Neural crest cell (in vitro differentiated cells): Measurements from ENCODE around the gene AMMECR1. TPM values are rescaled to one million over a fixed set of nuclear protein-coding genes. Genes with fewer than 3 reads are reported as not detected.

Experiments
- DNase-seq: peaks from one replicate; pipeline ENCODE4 v3.0.0; 2021; ENCODE audit warnings: low read depth, mixed read lengths, low spot score
- H3K27ac Mint-ChIP-seq: one replicate; pipeline ENCODE4 v1.8.0; 2021; ENCODE audit warnings: mild to moderate bottlenecking, mixed read lengths; ENCODE audit not compliant: unreplicated experiment
- H3K27me3 Mint-ChIP-seq: 2 replicates; pipeline ENCODE4 v1.8.0; 2021; ENCODE audit warnings: low read depth, mild to moderate bottlenecking, mixed read lengths
- H3K36me3 Mint-ChIP-seq: 2 replicates; pipeline ENCODE4 v1.8.0; 2021; ENCODE audit warnings: low read depth, mild to moderate bottlenecking, mixed read lengths
- H3K4me1 Mint-ChIP-seq: 2 replicates; pipeline ENCODE4 v1.8.0; 2021; ENCODE audit warnings: mixed read lengths
- H3K4me3 Mint-ChIP-seq: one replicate; pipeline ENCODE4 v1.8.0; 2021; ENCODE audit warnings: mild to moderate bottlenecking, mixed read lengths
- H3K9me3 Mint-ChIP-seq: 2 replicates; pipeline ENCODE4 v1.8.0; 2021; ENCODE audit warnings: mixed read lengths
- total RNA-seq: library from RNA; stranded (reverse); gene quantifications from 2 replicates; pipeline ENCODE4 v1.2.1, GENCODE V29; 2021
- TF ChIP-seq, protein P1 (sequence below): fragments of 200-600 bp; sonication (generic); conservative IDR thresholded peaks from 2 replicates; pipeline ENCODE4 v1.5.0; 2021; ENCODE audit warnings: antibody characterized with exemption, mild to moderate bottlenecking

Gene AMMECR1
- total RNA-seq, 1 donor from 2014 or later = 20.4 TPM

DNA sequence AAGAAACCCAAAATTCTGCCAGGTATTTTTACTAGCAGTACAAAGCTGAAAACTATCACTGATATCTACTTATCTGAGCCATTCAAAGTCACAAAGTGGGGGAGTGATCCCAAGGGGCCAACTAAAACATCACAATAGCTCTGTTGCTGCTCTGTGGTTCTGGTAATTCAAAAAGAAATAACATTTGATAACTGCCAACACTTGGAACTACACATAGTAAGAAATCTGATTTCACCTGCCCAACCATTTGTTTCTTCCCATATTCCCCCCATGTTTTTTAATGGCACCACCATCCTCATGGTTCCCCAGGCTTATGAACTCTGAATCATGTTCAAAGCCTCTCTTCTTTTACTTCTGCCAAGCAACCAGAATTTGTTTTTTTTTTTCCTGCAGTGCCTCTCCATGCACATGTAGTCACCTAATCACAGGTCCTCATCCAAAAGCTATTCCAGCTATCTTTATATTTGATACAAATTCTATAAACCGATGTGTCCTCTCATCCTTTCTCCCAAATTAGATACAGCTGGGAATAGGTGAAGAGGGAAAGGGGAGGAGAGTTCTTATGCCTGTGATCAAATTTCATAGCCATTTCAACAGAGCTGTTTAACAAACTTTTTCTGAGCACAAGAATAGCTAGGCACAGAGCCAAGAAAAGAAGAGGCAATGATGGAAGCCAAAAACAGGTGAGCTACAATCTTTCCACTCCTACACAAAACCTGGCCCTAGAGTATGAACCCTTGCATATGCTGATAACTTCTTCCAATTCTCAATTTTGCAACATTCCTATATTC, 7.7 kb downstream of the AMMECR1 start:
- Mint-ChIP-seq H3K4me1 (peaks cover 36% of the 10 kb centered on the region), H3K9me3 (no peaks in the 10 kb centered on the region), H3K27ac (no peak overlapping the region), H3K27me3 (no peaks in the 10 kb centered on the region), H3K4me3 (no peak overlapping the region), H3K36me3 (no peaks in the 10 kb centered on the region)
- TF ChIP-seq, protein P1, sequence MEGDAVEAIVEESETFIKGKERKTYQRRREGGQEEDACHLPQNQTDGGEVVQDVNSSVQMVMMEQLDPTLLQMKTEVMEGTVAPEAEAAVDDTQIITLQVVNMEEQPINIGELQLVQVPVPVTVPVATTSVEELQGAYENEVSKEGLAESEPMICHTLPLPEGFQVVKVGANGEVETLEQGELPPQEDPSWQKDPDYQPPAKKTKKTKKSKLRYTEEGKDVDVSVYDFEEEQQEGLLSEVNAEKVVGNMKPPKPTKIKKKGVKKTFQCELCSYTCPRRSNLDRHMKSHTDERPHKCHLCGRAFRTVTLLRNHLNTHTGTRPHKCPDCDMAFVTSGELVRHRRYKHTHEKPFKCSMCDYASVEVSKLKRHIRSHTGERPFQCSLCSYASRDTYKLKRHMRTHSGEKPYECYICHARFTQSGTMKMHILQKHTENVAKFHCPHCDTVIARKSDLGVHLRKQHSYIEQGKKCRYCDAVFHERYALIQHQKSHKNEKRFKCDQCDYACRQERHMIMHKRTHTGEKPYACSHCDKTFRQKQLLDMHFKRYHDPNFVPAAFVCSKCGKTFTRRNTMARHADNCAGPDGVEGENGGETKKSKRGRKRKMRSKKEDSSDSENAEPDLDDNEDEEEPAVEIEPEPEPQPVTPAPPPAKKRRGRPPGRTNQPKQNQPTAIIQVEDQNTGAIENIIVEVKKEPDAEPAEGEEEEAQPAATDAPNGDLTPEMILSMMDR = no peak
- no peak for DNase-seq

DNA sequence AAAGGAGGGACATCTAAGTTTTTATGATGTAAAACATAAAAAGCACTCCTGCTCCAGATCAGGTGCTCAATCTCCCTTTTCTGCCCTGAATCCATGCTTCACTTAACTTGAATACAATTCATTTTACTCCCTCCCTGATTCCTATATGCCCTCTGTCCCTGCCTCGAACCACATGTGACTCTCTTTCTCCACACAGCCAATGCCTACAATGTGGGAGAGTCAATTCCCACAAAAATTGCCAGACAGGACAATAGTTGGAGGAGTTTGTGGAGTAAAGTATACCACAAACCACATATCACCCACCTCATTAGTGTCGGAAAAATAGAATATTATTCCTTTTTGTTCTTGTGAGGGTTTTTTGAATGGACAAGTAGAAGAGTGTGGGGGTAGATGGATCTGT, 9.7 kb downstream of the AMMECR1 start:
- H3K27ac Mint-ChIP-seq = no peak overlapping the region
- no peaks in the 10 kb centered on the region for H3K27me3 Mint-ChIP-seq
- TF ChIP-seq, protein P1 = no peak
- H3K4me3 Mint-ChIP-seq = no peak overlapping the region
- H3K4me1 Mint-ChIP-seq = peaks cover 34% of the 10 kb centered on the region
- no peaks in the 10 kb centered on the region for H3K36me3 Mint-ChIP-seq
- H3K9me3 Mint-ChIP-seq = no peaks in the 10 kb centered on the region
- DNase-seq = no peak

DNA sequence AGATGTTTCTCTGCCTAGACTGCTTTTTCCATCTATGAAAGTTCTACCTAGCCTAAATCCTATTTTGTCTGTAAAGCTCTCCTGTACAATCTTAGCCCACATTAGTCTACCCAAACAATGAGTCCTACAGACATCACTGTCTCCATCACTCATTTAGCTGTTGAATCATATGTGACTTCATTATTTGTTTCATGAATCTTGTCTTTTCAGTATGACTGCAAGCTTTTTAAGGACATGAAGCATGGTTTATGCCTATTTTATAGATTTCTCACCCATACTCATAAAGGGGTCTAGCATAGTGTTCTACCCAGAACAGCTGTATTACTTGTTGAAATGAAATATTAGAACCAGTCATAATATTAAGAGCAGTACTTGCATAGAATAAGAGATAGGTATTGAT, 13.0 kb downstream of the AMMECR1 start:
- no peaks in the 10 kb centered on the region for H3K27me3 Mint-ChIP-seq
- TF ChIP-seq, protein P1 = no peak
- peaks cover 18% of the 10 kb centered on the region for H3K4me1 Mint-ChIP-seq
- H3K27ac Mint-ChIP-seq = no peak overlapping the region
- peaks cover 11% of the 10 kb centered on the region for H3K36me3 Mint-ChIP-seq
- no peak overlapping the region for H3K4me3 Mint-ChIP-seq
- H3K9me3 Mint-ChIP-seq = peaks cover 12% of the 10 kb centered on the region
- DNase-seq = no peak

DNA sequence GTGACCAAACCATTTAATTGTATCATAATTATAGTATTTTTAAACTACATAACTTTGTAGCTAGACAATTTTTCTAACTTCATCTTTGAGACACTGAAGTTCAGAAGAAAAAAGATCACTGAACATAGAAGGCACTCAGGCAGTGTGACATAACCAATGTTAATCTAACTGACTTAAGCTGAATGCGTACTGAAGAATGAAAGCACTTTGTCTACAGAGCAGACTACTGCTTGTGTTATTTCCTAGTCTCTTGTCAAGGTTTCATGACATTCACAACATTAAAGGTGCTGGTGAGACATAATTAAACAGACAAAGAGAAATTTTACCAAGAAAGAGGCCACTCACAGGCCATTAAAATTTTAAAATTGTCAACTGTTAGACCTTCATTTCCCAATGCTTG, 13.5 kb downstream of the AMMECR1 start:
- Mint-ChIP-seq H3K4me3 (no peak overlapping the region), H3K36me3 (peaks cover 15% of the 10 kb centered on the region), H3K27me3 (no peaks in the 10 kb centered on the region), H3K4me1 (peaks cover 14% of the 10 kb centered on the region), H3K27ac (no peak overlapping the region), H3K9me3 (peaks cover 12% of the 10 kb centered on the region)
- no peak for DNase-seq
- TF ChIP-seq, protein P1 = no peak

DNA sequence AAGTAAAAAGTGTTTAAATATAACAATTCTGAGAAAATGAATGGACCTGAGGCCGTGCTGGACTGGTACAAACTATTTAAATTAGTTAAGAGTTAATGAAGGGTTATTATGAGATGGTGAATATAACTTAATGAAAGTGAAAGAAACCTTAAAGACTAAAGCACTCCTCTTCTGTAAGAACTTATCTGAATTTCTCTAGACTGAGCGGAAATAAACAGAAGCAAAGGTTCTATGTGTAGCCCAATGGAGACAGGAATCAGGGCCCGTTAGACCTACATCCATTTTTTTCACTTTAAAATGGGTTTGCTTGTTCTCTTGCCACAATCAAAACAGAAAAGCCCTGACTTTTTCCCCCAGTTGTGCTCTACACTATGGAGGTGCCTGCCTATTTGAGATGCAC, 14.9 kb downstream of the AMMECR1 start:
- DNase-seq = no peak
- H3K4me3 Mint-ChIP-seq = no peak overlapping the region
- peaks cover under 1% of the 10 kb centered on the region for H3K4me1 Mint-ChIP-seq
- H3K27me3 Mint-ChIP-seq = no peaks in the 10 kb centered on the region
- H3K9me3 Mint-ChIP-seq = peaks cover 16% of the 10 kb centered on the region
- TF ChIP-seq, protein P1 = no peak
- no peak overlapping the region for H3K27ac Mint-ChIP-seq
- peaks cover 19% of the 10 kb centered on the region for H3K36me3 Mint-ChIP-seq
